Panc1 (cell line): Measurements from ENCODE around the gene PSRC1. TPM values are rescaled to one million over a fixed set of nuclear protein-coding genes. Genes with fewer than 3 reads are reported as not detected.

ENCODE experiments used
- ATAC-seq: fragments of 200-7000 bp; cut with Tn5 transposase; 2 replicates; pipeline ENCODE4 v1.9.1; 2020; ENCODE audit warnings: mild to moderate bottlenecking, moderate library complexity
- BruUV-seq: library from RNA; stranded (reverse); fragments of 400-500 nt; replicated peaks from 2 replicates; lab custom pipeline; 2021; lab: Mats Ljungman, UMichigan
- CTCF ChIA-PET: fragments of 300-600 bp; sonication (Branson Sonifier 250); formaldehyde crosslinking; loops from one replicate; lab custom pipeline; 2022; ENCODE audit warnings: antibody characterized with exemption; lab: Charles Lee
- POLR2A ChIA-PET: fragments of 300-600 bp; sonication (Branson Sonifier 250); formaldehyde crosslinking; loops from one replicate; lab custom pipeline; 2022; ENCODE audit warnings: antibody characterized with exemption; lab: Charles Lee
- DNase-seq: peaks from one replicate; pipeline ENCODE4 v3.0.0-alpha.2; 2010; ENCODE audit warnings: low read depth, low spot score
- H3K27ac ChIP-seq: 2 replicates; pipeline ENCODE4 v1.5.1; 2011; ENCODE audit warnings: mild to moderate bottlenecking, low read length, inconsistent platforms
- H3K27me3 ChIP-seq: fragments of 200-500 bp; sonication (Bioruptor generic); 2 replicates; pipeline ENCODE4 v1.6.0; 2014; ENCODE audit warnings: low read length, inconsistent platforms; ENCODE audit not compliant: control insufficient read depth, insufficient read depth
- H3K36me3 ChIP-seq: fragments of 200-500 bp; sonication (Bioruptor generic); 2 replicates; pipeline ENCODE4 v1.5.1; 2014; ENCODE audit warnings: inconsistent platforms, mild to moderate bottlenecking, low read length, moderate library complexity; ENCODE audit not compliant: control insufficient read depth, insufficient read depth
- H3K4me1 ChIP-seq: 2 replicates; pipeline ENCODE4 v1.5.1; 2011; ENCODE audit warnings: inconsistent platforms, mild to moderate bottlenecking, low read length, moderate library complexity; ENCODE audit not compliant: control insufficient read depth, insufficient read depth
- H3K4me3 ChIP-seq, 2 experiments: 2 replicates each; pipeline ENCODE4 v1.5.1; 2011 to 2012; ENCODE audit warnings: low read depth in 2 of 2, low read length in 2 of 2, mild to moderate bottlenecking in 2 of 2, inconsistent platforms in 1 of 2, moderate library complexity in 1 of 2
- H3K9me3 ChIP-seq: fragments of 200-500 bp; sonication (Bioruptor generic); 2 replicates; pipeline ENCODE4 v1.5.1; 2014; ENCODE audit warnings: low read depth, mild to moderate bottlenecking, inconsistent platforms, low read length, moderate library complexity; ENCODE audit not compliant: control insufficient read depth, insufficient read depth
- POLR2AphosphoS5 ChIP-seq: IDR thresholded peaks from 2 replicates; pipeline ENCODE4 v1.6.1; 2012; ENCODE audit warnings: mild to moderate bottlenecking, low read depth, low read length, moderate library complexity
- SIN3A ChIP-seq: IDR thresholded peaks from 2 replicates; pipeline ENCODE4 v1.6.1; 2012; ENCODE audit warnings: low read depth, mild to moderate bottlenecking, low read length, moderate library complexity, borderline replicate concordance; ENCODE audit not compliant: insufficient read depth
- TCF7L2 ChIP-seq: IDR thresholded peaks from 2 replicates; pipeline ENCODE4 v1.6.1; 2011; ENCODE audit warnings: mild to moderate bottlenecking, low read depth, low read length, inconsistent platforms
- in situ Hi-C: cut with HindIII; loops from 2 replicates; pipeline ENCODE4 v1.10.0; 2016; ENCODE audit warnings: low sequenced_read_pairs, low pct_unique_long_range_greater_than_20kb
- intact Hi-C: fragments of 100-400 bp; cut with micrococcal nuclease; formaldehyde crosslinking; loops from one replicate; pipeline ENCODE4 v1.10.0; 2022; ENCODE audit not compliant: unreplicated experiment
- total RNA-seq: library from RNA; stranded (reverse); gene quantifications from one replicate; pipeline ENCODE4 v1.2.1, GENCODE V29; 2021; ENCODE audit not compliant: unreplicated experiment
- TF ChIP-seq, protein P1 (sequence below): fragments of 450-650 bp; IDR thresholded peaks from 2 replicates; pipeline ENCODE4 v1.5.1; 2017; ENCODE audit warnings: mild to moderate bottlenecking
- TF ChIP-seq, protein P2 (sequence below), 2 experiments: IDR thresholded peaks; 2 replicates each; pipeline ENCODE4 v1.6.1; 2011 to 2012; ENCODE audit warnings: low read depth in 2 of 2, control low read depth in 1 of 2, low read length in 1 of 2, mild to moderate bottlenecking in 1 of 2, moderate library complexity in 1 of 2; ENCODE audit not compliant: insufficient read depth in 1 of 2

Gene PSRC1
- total RNA-seq, 1 experiment from 2014 or later, result 40.6 TPM

DNA sequence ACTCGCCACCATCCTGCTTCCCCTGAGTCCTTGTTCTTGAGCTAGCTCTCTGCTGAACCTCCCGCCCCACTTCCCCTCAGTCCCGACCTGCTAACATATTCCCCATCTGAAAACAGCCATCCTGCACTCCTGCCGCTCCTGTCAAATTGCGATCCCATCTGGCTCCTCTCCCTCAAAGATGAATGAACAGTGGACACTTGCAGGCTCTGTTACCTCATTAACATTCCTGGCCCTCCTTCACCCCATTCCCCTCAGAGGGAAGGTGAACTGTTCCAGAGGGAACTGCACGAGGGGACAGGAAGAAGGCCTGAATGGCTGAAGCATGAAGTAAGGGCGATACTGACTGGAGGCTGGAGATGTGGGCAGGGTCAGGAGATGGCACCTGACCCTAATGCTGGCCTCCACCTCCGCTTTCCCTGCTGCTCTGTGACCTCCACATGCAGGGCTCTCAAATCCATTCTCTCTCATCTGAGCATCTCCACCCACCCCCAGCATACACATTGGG, 41.1 kb downstream of the PSRC1 start:
- TF ChIP-seq, protein P1, sequence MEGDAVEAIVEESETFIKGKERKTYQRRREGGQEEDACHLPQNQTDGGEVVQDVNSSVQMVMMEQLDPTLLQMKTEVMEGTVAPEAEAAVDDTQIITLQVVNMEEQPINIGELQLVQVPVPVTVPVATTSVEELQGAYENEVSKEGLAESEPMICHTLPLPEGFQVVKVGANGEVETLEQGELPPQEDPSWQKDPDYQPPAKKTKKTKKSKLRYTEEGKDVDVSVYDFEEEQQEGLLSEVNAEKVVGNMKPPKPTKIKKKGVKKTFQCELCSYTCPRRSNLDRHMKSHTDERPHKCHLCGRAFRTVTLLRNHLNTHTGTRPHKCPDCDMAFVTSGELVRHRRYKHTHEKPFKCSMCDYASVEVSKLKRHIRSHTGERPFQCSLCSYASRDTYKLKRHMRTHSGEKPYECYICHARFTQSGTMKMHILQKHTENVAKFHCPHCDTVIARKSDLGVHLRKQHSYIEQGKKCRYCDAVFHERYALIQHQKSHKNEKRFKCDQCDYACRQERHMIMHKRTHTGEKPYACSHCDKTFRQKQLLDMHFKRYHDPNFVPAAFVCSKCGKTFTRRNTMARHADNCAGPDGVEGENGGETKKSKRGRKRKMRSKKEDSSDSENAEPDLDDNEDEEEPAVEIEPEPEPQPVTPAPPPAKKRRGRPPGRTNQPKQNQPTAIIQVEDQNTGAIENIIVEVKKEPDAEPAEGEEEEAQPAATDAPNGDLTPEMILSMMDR, result no peak
- TF ChIP-seq, protein P2, sequence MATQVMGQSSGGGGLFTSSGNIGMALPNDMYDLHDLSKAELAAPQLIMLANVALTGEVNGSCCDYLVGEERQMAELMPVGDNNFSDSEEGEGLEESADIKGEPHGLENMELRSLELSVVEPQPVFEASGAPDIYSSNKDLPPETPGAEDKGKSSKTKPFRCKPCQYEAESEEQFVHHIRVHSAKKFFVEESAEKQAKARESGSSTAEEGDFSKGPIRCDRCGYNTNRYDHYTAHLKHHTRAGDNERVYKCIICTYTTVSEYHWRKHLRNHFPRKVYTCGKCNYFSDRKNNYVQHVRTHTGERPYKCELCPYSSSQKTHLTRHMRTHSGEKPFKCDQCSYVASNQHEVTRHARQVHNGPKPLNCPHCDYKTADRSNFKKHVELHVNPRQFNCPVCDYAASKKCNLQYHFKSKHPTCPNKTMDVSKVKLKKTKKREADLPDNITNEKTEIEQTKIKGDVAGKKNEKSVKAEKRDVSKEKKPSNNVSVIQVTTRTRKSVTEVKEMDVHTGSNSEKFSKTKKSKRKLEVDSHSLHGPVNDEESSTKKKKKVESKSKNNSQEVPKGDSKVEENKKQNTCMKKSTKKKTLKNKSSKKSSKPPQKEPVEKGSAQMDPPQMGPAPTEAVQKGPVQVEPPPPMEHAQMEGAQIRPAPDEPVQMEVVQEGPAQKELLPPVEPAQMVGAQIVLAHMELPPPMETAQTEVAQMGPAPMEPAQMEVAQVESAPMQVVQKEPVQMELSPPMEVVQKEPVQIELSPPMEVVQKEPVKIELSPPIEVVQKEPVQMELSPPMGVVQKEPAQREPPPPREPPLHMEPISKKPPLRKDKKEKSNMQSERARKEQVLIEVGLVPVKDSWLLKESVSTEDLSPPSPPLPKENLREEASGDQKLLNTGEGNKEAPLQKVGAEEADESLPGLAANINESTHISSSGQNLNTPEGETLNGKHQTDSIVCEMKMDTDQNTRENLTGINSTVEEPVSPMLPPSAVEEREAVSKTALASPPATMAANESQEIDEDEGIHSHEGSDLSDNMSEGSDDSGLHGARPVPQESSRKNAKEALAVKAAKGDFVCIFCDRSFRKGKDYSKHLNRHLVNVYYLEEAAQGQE (IDR thresholded peaks at IDR 0.05; ENCODE audit: insufficient read depth in 1 of 2, low read depth in 2 of 2, low read length in 1 of 2), result no peak
- TF ChIP-seq SIN3A (no peak), TCF7L2 (no peak), POLR2AphosphoS5 (no peak; the same call in 1 of the 2 replicates)
- ATAC-seq, result no peak
- CTCF ChIA-PET, result interaction anchor here (0.7 kb wide), 1 partner anchor 34 kb away, joined by 5 read pairs; no protein-coding TSS in a partner anchor
- in situ Hi-C loops (no loop called here), intact Hi-C loops (no loop called here)
- H3K9me3 ChIP-seq, result no peaks in the 10 kb centered on the region
- H3K4me3 ChIP-seq, result no peak overlapping the region
- POLR2A ChIA-PET, result no interaction called here
- H3K4me1 ChIP-seq, result no peaks in the 10 kb centered on the region; the same call in 1 of the 2 replicates
- no peak for DNase-seq
- H3K27ac ChIP-seq, result no peak overlapping the region
- no TSS peak for BruUV-seq
- H3K27me3 ChIP-seq, result no peaks in the 10 kb centered on the region
- peaks cover 3% of the 10 kb centered on the region; the same call in 1 of the 2 replicates for H3K36me3 ChIP-seq

DNA sequence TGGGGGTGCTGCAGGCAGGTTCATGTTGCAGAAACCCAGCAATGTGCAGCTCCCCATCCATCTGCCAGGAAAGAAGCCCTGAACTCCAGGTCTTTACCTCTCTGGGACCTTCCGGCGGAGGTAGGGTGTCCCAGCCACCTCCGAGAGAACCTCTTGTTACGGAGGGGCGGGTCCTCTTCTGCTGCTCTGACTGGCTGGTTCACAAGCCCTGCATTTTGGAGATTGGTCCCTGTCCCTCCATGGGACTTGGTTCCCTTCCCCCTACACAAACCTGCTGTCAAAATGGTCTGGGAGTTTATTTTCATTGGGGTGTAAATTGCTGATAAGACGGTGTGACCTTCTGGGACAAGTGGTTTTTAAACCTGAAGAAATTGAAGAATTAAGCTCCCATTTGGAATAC, 41.6 kb downstream of the PSRC1 start:
- no peak for DNase-seq
- no TSS peak for BruUV-seq
- Histone ChIP-seq H3K36me3 (peaks cover 3% of the 10 kb centered on the region; the same call in 1 of the 2 replicates), H3K4me3 (no peak overlapping the region), H3K4me1 (no peaks in the 10 kb centered on the region; the same call in 1 of the 2 replicates), H3K27ac (no peak overlapping the region), H3K27me3 (no peaks in the 10 kb centered on the region), H3K9me3 (no peaks in the 10 kb centered on the region)
- ChIA-PET CTCF (interaction anchor here (0.7 kb wide), 1 partner anchor 34 kb away, joined by 5 read pairs; no protein-coding TSS in a partner anchor), POLR2A (no interaction called here)
- ATAC-seq, result no peak
- intact Hi-C loops, result no loop called here
- in situ Hi-C loops, result no loop called here
- TF ChIP-seq SIN3A, result no peak
